A549 (cell line): ENCODE data around the gene UXS1. TPM values are rescaled to one million over a fixed set of nuclear protein-coding genes. Genes with fewer than 3 reads are reported as not detected.

Experiments
- ATAC-seq, 2 experiments: fragments of 200-7000 bp in 1 of 2; fragments of >200 bp in 1 of 2; cut with Nextera tagmentation in 1 of 2; cut with Tn5 transposase in 1 of 2; 3 replicates each; pipeline versions ENCODE4 v1.8.0 to v1.9.1; 2018 to 2020; ENCODE audit warnings: mild to moderate bottlenecking in 1 of 2, moderate library complexity in 1 of 2
- CTCF ChIA-PET: fragments of 300-600 bp; sonication (Branson Sonifier 250); formaldehyde crosslinking; extraction: SDS; loops from one replicate; lab custom pipeline; 2021; ENCODE audit warnings: antibody characterized with exemption, inconsistent platforms; lab: Yijun Ruan, JAX
- POLR2A ChIA-PET: fragments of 350-600 bp; formaldehyde crosslinking; extraction: SDS; loops from one replicate; lab custom pipeline; 2021; ENCODE audit warnings: antibody characterized with exemption, inconsistent platforms; lab: Yijun Ruan, JAX
- DNase-seq, 2 experiments: peaks; one replicate each; pipeline versions ENCODE4 v3.0.0 to v3.0.0-alpha.2; 2011 to 2016; ENCODE audit warnings: low read depth in 1 of 2, low spot score in 1 of 2
- FAIRE-seq: peaks from 2 replicates; lab custom pipeline; 2011; peaks lifted over from hg19 to GRCh38; lab: Jason Lieb, UNC
- H3K27ac ChIP-seq, 2 experiments: fragments of >200 bp; sonication (Bioruptor Twin); formaldehyde crosslinking; 3 replicates each; pipeline ENCODE4 v1.5.1; 2016 to 2017
- H3K4me1 ChIP-seq: fragments of >200 bp; sonication (Bioruptor Twin); formaldehyde crosslinking; 3 replicates; pipeline ENCODE4 v1.6.1; 2016
- H3K4me2 ChIP-seq: fragments of >200 bp; sonication (Bioruptor Twin); formaldehyde crosslinking; 3 replicates; pipeline ENCODE4 v1.6.1; 2016
- H3K4me3 ChIP-seq: fragments of >200 bp; sonication (Bioruptor Twin); formaldehyde crosslinking; 3 replicates; pipeline ENCODE4 v1.5.1; 2016
- H3K9me3 ChIP-seq: fragments of >200 bp; sonication (Bioruptor Twin); formaldehyde crosslinking; 3 replicates; pipeline ENCODE4 v1.6.1; 2016
- BCL3 ChIP-seq: fragments of >200 bp; sonication (Bioruptor Twin); formaldehyde crosslinking; IDR thresholded peaks from 3 replicates; pipeline ENCODE4 v1.6.1; 2016
- BHLHE40 ChIP-seq: IDR thresholded peaks from 2 replicates; pipeline ENCODE4 v1.6.1; 2012; ENCODE audit warnings: low read depth, low read length, inconsistent platforms
- CBX2 ChIP-seq: fragments of 200-600 bp; sonication (generic); IDR thresholded peaks from 2 replicates; pipeline ENCODE4 v1.6.1; 2016; ENCODE audit warnings: low read depth, mild to moderate bottlenecking, borderline replicate concordance
- CBX8 ChIP-seq: fragments of 200-600 bp; sonication (generic); IDR thresholded peaks from 2 replicates; pipeline ENCODE4 v1.6.1; 2016
- CHD4 ChIP-seq: fragments of 200-600 bp; sonication (generic); IDR thresholded peaks from 2 replicates; pipeline ENCODE4 v1.6.1; 2016; ENCODE audit warnings: antibody characterized with exemption, mild to moderate bottlenecking, borderline replicate concordance
- CTCF ChIP-seq: fragments of >200 bp; sonication (Bioruptor Twin); formaldehyde crosslinking; IDR thresholded peaks from 3 replicates; pipeline ENCODE4 v1.5.1; 2016
- EHF ChIP-seq: fragments of 250-450 bp; sonication (Bioruptor Pico); IDR thresholded peaks from 2 replicates; pipeline ENCODE4 v1.5.0; 2020; ENCODE audit warnings: mild to moderate bottlenecking
- EHMT2 ChIP-seq: fragments of 200-600 bp; sonication (generic); IDR thresholded peaks from 2 replicates; pipeline ENCODE4 v1.6.1; 2016; ENCODE audit warnings: antibody characterized with exemption, low read depth, mild to moderate bottlenecking, moderate library complexity
- ESRRA ChIP-seq: fragments of 150-350 bp; IDR thresholded peaks from 2 replicates; pipeline ENCODE4 v1.6.1; 2014; ENCODE audit warnings: mild to moderate bottlenecking, low read length, borderline replicate concordance
- FOSL2 ChIP-seq, 2 experiments: fragments of 450-650 bp in 1 of 2; fragments of >200 bp in 1 of 2; sonication (Bioruptor Twin) in 1 of 2; formaldehyde crosslinking; IDR thresholded peaks; 2 replicates each; pipeline versions ENCODE4 v1.5.0 to v1.6.1; 2016 to 2020; ENCODE audit warnings: mild to moderate bottlenecking in 1 of 2, moderate library complexity in 1 of 2
- HDAC2 ChIP-seq: fragments of 200-600 bp; sonication (generic); IDR thresholded peaks from 2 replicates; pipeline ENCODE4 v1.6.1; 2016
- HOXA7 ChIP-seq: fragments of 250-450 bp; sonication (Bioruptor Pico); IDR thresholded peaks from 2 replicates; pipeline ENCODE4 v1.5.0; 2020; ENCODE audit warnings: mild to moderate bottlenecking, moderate library complexity
- HOXB13 ChIP-seq: fragments of 250-450 bp; sonication (Bioruptor Pico); IDR thresholded peaks from 2 replicates; pipeline ENCODE4 v1.5.0; 2020; ENCODE audit warnings: low read depth, mild to moderate bottlenecking, moderate library complexity
- JUNB ChIP-seq: fragments of >200 bp; sonication (Bioruptor Twin); formaldehyde crosslinking; IDR thresholded peaks from 2 replicates; pipeline ENCODE4 v1.6.1; 2016
- KDM5A ChIP-seq: fragments of 200-600 bp; sonication (generic); IDR thresholded peaks from 2 replicates; pipeline ENCODE4 v1.6.1; 2016; ENCODE audit warnings: antibody characterized with exemption, mild to moderate bottlenecking
- MAFK ChIP-seq: fragments of 450-650 bp; IDR thresholded peaks from 2 replicates; pipeline ENCODE4 v1.6.1; 2014; ENCODE audit not compliant: partially characterized antibody
- MAX ChIP-seq: IDR thresholded peaks from 2 replicates; pipeline ENCODE4 v1.6.1; 2012
- MYC ChIP-seq: IDR thresholded peaks from 2 replicates; pipeline ENCODE4 v1.6.1; 2012; ENCODE audit warnings: mild to moderate bottlenecking, inconsistent platforms, low read length, improper control_type of control experiment, borderline replicate concordance
- NFE2L2 ChIP-seq: fragments of 150-350 bp; conservative IDR thresholded peaks from 2 replicates; pipeline ENCODE4 v1.6.1; 2014; ENCODE audit warnings: low read length
- PBX3 ChIP-seq: IDR thresholded peaks from 2 replicates; pipeline ENCODE4 v1.6.1; 2012
- PHF8 ChIP-seq: fragments of 200-600 bp; sonication (generic); IDR thresholded peaks from 2 replicates; pipeline ENCODE4 v1.6.1; 2016; ENCODE audit warnings: low read depth, mild to moderate bottlenecking, antibody characterized with exemption, moderate library complexity, borderline replicate concordance
- POLR2AphosphoS2 ChIP-seq: conservative IDR thresholded peaks from 2 replicates; pipeline ENCODE4 v1.6.1; 2012; ENCODE audit warnings: low read length, improper control_type of control experiment, inconsistent platforms
- RARB ChIP-seq: fragments of 250-450 bp; sonication (Bioruptor Pico); IDR thresholded peaks from 2 replicates; pipeline ENCODE4 v1.8.0; 2021; ENCODE audit warnings: mild to moderate bottlenecking, moderate library complexity
- RFX5 ChIP-seq: fragments of 450-650 bp; IDR thresholded peaks from 2 replicates; pipeline ENCODE4 v1.7.1; 2014; ENCODE audit warnings: antibody characterized with exemption, mild to moderate bottlenecking, moderate library complexity
- RNF2 ChIP-seq: fragments of 200-600 bp; sonication (generic); IDR thresholded peaks from 2 replicates; pipeline ENCODE4 v1.6.1; 2016; ENCODE audit warnings: low read depth, mild to moderate bottlenecking, antibody characterized with exemption, moderate library complexity, borderline replicate concordance
- SREBF2 ChIP-seq: fragments of 450-650 bp; IDR thresholded peaks from 2 replicates; pipeline ENCODE4 v1.6.1; 2014; ENCODE audit warnings: mild to moderate bottlenecking, moderate library complexity
- TFCP2L1 ChIP-seq: fragments of 250-450 bp; sonication (Bioruptor Pico); IDR thresholded peaks from 2 replicates; pipeline ENCODE4 v1.5.0; 2021; ENCODE audit warnings: mild to moderate bottlenecking
- TP53 ChIP-seq: fragments of 250-450 bp; sonication (Bioruptor Pico); IDR thresholded peaks from 2 replicates; pipeline ENCODE4 v1.5.0; 2021; ENCODE audit warnings: mild to moderate bottlenecking, moderate library complexity
- ZC3H11A ChIP-seq: fragments of 450-650 bp; IDR thresholded peaks from 2 replicates; pipeline ENCODE4 v1.6.1; 2014; ENCODE audit warnings: antibody characterized with exemption, mild to moderate bottlenecking
- ZFP36 ChIP-seq: fragments of 450-650 bp; IDR thresholded peaks from 2 replicates; pipeline ENCODE4 v1.6.1; 2014; ENCODE audit warnings: borderline replicate concordance; ENCODE audit not compliant: partially characterized antibody
- ZNF302 ChIP-seq: fragments of 250-450 bp; sonication (Bioruptor Pico); IDR thresholded peaks from 2 replicates; pipeline ENCODE4 v1.9.0; 2021; ENCODE audit warnings: inconsistent platforms, mild to moderate bottlenecking, moderate library complexity
- ZSCAN20 ChIP-seq: fragments of 250-450 bp; sonication (Bioruptor Pico); IDR thresholded peaks from 2 replicates; pipeline ENCODE4 v1.8.0; 2022; ENCODE audit warnings: mild to moderate bottlenecking, moderate library complexity
- WGBS: methylation state at CpG from one replicate; pipeline ENCODE4 v1.1.6; 2017; ENCODE audit errors: missing lambda C conversion rate; 5-methylcytosine and 5-hydroxymethylcytosine counted together
- polyA plus RNA-seq, 4 experiments: library from polyadenylated mRNA; depleted of rRNA in 3 of 4; stranded (reverse); fragments of >200 nt; fragmentation: RNase III in 1 of 4; extraction: RNeasy Plus Mini Kit Qiagen cat#74134 plus additional on column Dnase treatment in 1 of 4; gene quantifications; 2 replicates in 3 of 4; 3 replicates in 1 of 4; pipeline ENCODE4 v1.2.3, GENCODE V29; 2011 to 2017

Gene UXS1
- polyA plus RNA-seq, 2 of the 4 experiments (the other 2 are of a cell fraction) = 50.5 to 53.2 TPM

- TF ChIP-seq HOXA7 (no peak), ZSCAN20 (CRISPR knock-in tag) (no peak), JUNB (no peak)
Observed at GRCh38 chr2:106184394-106184793, 9.7 kb downstream of the UXS1 start (continued).

GRCh38 chr2:106183101-106183696, 10.9 kb downstream of the UXS1 start:
- no peak for TF ChIP-seq ZSCAN20 (CRISPR knock-in tag)
- no peak for TF ChIP-seq NFE2L2
- Histone ChIP-seq H3K4me1 (peaks cover 11% of the 10 kb centered on the region), H3K4me3 (no peak overlapping the region), H3K4me2 (no peak overlapping the region), H3K9me3 (no peaks in the 10 kb centered on the region), H3K27ac (no peak overlapping the region)
- FAIRE-seq (no peak), DNase-seq (no peak), ATAC-seq (no peak)
- POLR2A ChIA-PET = no interaction called here
- CTCF ChIA-PET = interaction anchor here (0.8 to 0.9 kb wide), 2 partner anchors 13 to 1182 kb away, joined by 4 read pairs; no protein-coding TSS in a partner anchor
- 73% methylated on average over 3 of the region's 3 CpGs for WGBS

- DNase-seq (no peak), ATAC-seq (no peak), FAIRE-seq (no peak)
- H3K4me3 ChIP-seq = no peak overlapping the region
- CTCF ChIA-PET = no interaction called here
- H3K9me3 ChIP-seq = no peaks in the 10 kb centered on the region
- H3K4me2 ChIP-seq = peak overlapping the region; percentile 14
- H3K4me1 ChIP-seq = peaks cover 15% of the 10 kb centered on the region
- POLR2A ChIA-PET = no interaction called here
- TF ChIP-seq CBX8 (no peak), ZSCAN20 (CRISPR knock-in tag) (no peak), MAX (no peak), PBX3 (no peak), CBX2 (no peak), RARB (no peak), BHLHE40 (no peak), MAFK (no peak), FOSL2 (IDR thresholded peaks at IDR 0.05) (no peak), FOSL2 (CRISPR knock-in tag; IDR thresholded peaks at IDR 0.05) (no peak), PHF8 (no peak), CTCF (no peak), ESRRA (no peak), HDAC2 (no peak), RNF2 (no peak)
- WGBS = 89% methylated on average over 10 of the region's 10 CpGs
- H3K27ac ChIP-seq = no peak overlapping the region
Observed at GRCh38 chr2:106181064-106181463, 13.0 kb downstream of the UXS1 start.

- FAIRE-seq = no peak
- H3K4me2 ChIP-seq = peak overlapping the region; percentile 14
- ATAC-seq = no peak
- WGBS = 79% methylated on average over 5 of the region's 5 CpGs
- H3K27ac ChIP-seq = no peak overlapping the region
- CTCF ChIA-PET = no interaction called here
- no peak overlapping the region for H3K4me3 ChIP-seq
- H3K9me3 ChIP-seq = no peaks in the 10 kb centered on the region
- POLR2A ChIA-PET = no interaction called here
- peaks cover 15% of the 10 kb centered on the region for H3K4me1 ChIP-seq
- DNase-seq = no peak
- TF ChIP-seq TP53 (CRISPR knock-in tag) (no peak), NFE2L2 (no peak), POLR2AphosphoS2 (no peak), KDM5A (no peak), ZNF302 (no peak), EHMT2 (no peak), SREBF2 (no peak), HOXB13 (CRISPR knock-in tag) (no peak), CHD4 (no peak), EHF (CRISPR knock-in tag) (no peak), HOXA7 (no peak), HDAC2 (no peak), MYC (no peak), ZC3H11A (no peak), RFX5 (no peak), ZFP36 (no peak), JUNB (no peak), BCL3 (no peak), TFCP2L1 (no peak)
Observed at GRCh38 chr2:106180602-106181001, 13.5 kb downstream of the UXS1 start.
